HG03342 (cell line): ENCODE results near the gene ZNF784.

ENCODE experiments used
- ATAC-seq: cut with Tn5 transposase; IDR thresholded peaks from one replicate; pipeline ENCODE4 v1.9.1; 2021; ENCODE audit warnings: mild to moderate bottlenecking, moderate library complexity; ENCODE audit not compliant: unreplicated experiment

The ZNF784 gene

DNA sequence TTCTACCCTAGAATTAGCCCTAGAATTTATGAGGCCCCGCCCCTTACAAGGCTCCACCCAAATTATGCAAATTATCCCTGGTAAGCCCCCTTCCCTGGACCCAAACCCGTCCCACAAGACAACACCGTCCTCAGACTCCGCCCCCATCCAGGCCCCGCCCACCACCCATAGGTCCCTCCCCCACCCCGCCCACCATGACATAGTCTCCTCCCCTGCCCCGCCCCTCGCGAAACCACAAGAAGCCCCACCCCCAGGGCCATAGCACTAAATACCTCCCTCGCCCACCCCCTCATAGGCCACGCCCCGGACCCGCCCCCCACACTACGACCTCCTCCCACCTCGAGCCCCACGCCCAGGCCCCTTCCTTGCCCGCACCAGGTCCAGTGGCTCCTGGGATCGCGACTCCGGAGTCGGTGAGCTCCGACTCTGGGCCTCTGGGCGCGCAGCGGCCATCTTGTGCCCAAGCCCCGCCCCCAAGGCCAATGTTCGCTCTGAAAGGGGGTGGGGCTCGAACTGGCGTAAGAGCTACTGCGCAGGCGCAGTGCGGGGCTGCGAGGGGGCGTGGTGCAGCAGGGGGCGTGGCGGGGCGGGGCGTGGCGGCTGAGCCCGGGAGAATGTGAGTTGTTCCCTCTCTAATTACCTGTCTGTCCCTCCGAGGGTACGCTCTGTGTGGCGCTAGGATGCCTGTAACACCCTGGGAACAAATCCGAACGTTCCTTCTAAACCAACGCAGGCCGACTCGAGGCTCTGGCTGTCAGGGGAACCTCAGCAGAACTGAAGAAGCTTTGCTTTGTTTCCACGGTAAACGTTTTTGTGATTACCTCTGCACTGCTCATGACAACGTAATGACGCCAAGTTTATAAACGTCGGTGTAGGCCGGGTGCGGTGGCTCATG lies at the start of gene ZNF784:
TSS of gene ZNF784 (minus strand) at position 458 of the 895 bp plus-strand sequence. CDS start at position 453, 5 bp downstream.
- ATAC-seq = peak; percentile 45

- ATAC-seq = no peak
These were observed 49.5 kb upstream of the ZNF784 start for GRCh38 chr19:55673889-55674288.

- no peak for ATAC-seq
These were observed 49.1 kb upstream of the ZNF784 start for GRCh38 chr19:55673465-55673864.

DNA sequence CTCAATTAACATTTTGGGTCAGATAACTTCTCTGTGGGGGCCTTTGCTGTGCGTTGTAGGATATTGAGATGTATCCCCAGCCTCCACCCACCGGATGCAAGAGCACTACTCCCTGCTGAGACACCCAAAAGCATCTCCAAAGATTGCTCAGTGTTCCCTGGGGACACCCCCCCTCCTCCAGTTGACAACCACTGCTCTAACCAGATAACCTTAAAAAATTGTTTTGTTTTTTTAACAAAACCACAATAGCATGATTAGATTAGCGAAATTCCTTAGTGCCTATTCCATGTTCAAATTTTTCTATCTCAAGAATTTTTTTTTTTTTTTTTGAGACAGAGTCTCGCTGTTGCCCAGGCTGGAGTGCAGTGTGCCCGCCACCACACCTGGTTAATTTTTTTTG lies 48.1 kb upstream of the ZNF784 start:
- ATAC-seq = no peak

DNA sequence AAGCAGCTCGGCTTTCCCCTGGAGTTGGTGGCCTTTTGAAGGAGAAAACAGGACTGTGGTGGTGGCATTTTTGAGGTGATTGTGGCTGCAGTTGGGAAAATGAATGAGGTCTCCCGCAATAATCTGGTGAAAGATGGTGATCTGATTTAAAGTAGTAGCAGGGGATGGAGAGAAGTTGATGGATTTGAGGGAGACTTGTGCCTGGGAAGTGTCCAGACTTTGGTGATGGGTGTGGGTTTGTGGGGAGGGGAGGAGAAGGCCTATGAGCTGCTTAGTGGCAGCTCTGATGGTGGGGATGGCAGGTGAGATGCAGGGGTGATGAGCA lies 46.6 kb upstream of the ZNF784 start:
- no peak for ATAC-seq

GRCh38 chr19:55670280-55671053 lies 46.1 kb upstream of the ZNF784 start:
- no peak for ATAC-seq

- ATAC-seq = no peak
These were observed 45.3 kb upstream of the ZNF784 start for GRCh38 chr19:55669418-55670279.

- ATAC-seq = no peak
These were observed 44.4 kb upstream of the ZNF784 start for GRCh38 chr19:55668603-55669348.

GRCh38 chr19:55667958-55668357 lies 43.6 kb upstream of the ZNF784 start:
- no peak for ATAC-seq

GRCh38 chr19:55667511-55667910 lies 43.1 kb upstream of the ZNF784 start:
- no peak for ATAC-seq

- ATAC-seq = no peak
These were observed 42.6 kb upstream of the ZNF784 start for GRCh38 chr19:55667006-55667381.

DNA sequence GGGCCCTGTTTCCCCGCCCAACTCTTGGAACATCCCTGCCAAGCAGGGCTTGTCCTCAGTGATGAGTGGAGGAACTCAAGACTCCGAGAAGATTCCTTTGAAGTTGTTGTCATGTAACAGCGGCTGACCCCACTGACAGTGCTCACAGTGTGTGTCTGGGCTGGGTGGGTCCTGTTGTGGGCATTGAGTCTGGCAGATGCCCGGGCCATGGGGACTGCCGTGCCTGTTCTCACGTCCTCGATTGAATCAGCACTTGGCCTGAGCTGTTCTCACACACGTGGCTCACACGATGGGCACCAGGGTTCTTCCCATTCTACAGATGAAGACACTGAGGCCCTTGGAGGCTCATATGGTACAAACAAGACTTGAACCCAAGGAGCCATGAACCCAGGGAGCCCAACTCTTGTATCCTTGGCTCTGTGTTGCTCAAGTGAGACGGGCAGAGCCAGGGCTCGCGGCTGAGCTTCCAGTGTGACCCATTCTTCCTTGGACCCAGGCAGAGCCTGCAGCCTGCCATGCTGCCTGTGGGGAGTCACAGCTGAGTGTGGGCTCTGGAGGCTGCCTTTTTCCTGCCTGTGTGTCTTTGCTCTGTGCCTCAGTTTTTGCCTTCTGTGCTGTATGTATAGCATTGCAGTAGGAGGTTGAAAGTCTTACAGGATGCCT lies 42.1 kb upstream of the ZNF784 start:
- no peak for ATAC-seq

DNA sequence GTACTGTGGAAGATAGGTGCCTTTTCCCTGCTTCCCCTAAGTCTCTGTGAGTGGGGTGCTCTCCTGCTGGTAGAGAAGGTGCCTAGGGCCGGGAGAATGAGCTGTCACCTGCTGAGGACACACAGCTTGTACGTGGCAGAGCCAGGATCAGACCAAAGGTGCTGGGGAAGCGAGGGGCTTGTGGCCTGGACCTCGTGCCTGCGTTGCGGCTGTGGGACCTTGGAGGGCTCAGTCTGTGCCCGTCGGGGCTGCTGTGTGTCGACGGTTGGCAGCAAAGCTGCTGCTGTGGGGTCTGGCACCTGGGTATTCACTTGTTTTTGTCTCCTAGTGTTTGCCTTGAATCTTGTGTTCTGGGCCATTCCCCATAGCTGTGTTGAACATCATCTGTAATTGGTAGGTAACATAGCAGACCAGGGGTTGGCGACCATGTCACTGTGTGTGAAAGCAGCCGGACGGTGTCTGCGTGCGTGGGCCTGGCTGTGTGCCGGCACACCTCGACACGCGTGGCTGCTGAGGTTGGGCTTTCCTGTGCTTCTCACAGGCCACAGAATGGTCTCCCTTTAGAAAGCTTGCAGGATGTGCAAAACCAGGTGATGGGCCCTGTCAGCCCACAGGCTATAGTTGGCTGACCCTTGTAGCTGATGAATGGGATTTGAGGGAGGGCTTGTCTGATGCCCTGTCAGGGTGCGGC lies 39.6 kb upstream of the ZNF784 start:
- no peak for ATAC-seq

GRCh38 chr19:55661826-55662225 lies 37.5 kb upstream of the ZNF784 start:
- ATAC-seq = no peak

DNA sequence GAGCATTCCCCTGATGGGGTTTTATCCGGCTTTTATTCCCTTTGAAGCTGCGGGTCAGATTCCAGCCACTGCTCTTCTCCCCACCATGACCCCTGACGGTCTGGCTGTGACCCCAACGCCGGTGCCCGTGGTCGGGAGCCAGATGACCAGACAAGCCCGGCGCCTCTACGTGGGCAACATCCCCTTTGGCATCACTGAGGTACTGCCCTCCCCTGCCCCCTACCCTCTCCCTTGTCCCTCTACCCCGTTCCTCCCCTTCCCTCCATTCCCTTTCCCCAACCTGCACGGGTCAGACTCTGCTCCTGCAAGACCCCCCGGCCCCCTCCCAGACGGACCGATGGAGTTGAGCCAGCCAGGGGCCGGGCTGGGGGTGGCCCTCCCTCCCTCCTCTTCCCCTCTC lies 36.6 kb upstream of the ZNF784 start:
- no peak for ATAC-seq

GRCh38 chr19:55660404-55660803 lies 36.0 kb upstream of the ZNF784 start:
- ATAC-seq = no peak

- ATAC-seq = no peak
These were observed 35.5 kb upstream of the ZNF784 start for GRCh38 chr19:55659822-55660221.

DNA sequence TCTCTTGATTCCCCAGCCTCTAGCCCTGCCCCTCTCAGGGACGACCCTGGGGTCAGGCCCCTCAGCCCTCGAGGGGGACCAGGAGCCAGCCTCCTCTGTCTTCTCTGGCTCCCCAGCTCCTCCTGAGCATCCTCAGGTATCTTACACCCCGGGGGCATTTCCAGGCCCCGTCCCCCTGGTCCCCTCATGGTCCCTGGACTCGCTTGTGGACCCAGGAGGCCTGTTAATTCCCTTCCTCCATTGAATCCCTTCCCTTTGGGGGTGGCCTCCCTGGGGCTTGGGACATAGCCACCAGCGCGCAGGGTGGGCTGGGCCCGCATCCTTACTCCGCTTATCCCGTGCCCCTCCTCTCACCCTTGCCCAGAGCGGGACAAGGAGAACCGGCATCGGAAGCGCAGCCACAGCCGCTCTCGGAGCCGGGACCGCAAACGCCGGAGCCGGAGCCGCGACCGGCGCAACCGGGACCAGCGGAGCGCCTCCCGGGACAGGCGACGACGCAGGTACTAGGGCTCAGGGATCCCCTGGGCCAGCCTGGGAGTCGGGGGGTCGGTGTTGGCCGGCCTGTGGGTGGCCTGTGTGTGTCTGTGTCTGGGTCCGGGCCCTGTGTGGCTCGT lies 34.6 kb upstream of the ZNF784 start:
- ATAC-seq = no peak
